Adrenal gland (tissue), 5 donors: ENCODE measurements around the gene GRIN2D.

Source experiments
- POLR2A ChIP-seq, 2 donors: fragments of 450-650 bp; IDR thresholded peaks; one replicate each; pipeline ENCODE4 v1.6.1; 2017; ENCODE audit warnings: antibody characterized with exemption in 2 of 2, mild to moderate bottlenecking in 2 of 2, moderate library complexity in 1 of 2
- TF ChIP-seq, protein P1 (sequence below), 6 experiments: fragments of 450-650 bp in 4 of 6; fragments of 200-600 bp in 2 of 6; sonication (generic) in 1 of 6; IDR thresholded peaks; 1 replicate in 5 of 6; 2 replicates in 1 of 6; pipeline versions ENCODE4 v1.5.1 to v1.8.0; 2016 to 2021; ENCODE audit warnings: antibody characterized with exemption in 6 of 6, mild to moderate bottlenecking in 2 of 6, moderate library complexity in 1 of 6
- donor health status: DM: no; HTN: no; CAD: no.

DNA sequence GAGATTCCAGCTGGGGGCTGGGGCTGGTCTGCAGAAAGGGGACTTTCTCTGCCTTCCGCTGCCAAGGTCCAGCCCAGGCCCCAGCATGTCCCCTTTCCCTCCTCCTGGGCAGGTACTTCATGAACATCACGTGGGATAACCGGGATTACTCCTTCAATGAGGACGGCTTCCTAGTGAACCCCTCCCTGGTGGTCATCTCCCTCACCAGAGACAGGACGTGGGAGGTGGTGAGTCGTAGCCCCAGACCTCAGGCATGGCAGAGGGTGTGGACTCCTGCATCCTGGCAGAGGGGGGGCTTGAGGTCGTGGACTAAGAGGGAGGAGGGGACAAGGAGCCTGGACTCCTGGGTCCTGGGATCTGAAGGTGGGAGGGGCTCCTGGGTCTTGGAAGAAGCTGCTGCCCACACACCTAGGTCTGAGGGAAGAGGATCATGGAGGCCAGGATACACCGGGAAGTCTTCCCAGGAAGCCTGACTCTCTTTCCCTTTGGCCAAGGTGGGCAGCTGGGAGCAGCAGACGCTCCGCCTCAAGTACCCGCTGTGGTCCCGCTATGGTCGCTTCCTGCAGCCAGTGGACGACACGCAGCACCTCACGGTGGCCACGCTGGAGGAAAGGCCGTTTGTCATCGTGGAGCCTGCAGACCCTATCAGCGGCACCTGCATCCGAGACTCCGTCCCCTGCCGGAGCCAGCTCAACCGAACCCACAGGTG is 20.6 kb downstream of the GRIN2D start:
- no peak for TF ChIP-seq POLR2A (IDR thresholded peaks at IDR 0.05)
- TF ChIP-seq, protein P1, sequence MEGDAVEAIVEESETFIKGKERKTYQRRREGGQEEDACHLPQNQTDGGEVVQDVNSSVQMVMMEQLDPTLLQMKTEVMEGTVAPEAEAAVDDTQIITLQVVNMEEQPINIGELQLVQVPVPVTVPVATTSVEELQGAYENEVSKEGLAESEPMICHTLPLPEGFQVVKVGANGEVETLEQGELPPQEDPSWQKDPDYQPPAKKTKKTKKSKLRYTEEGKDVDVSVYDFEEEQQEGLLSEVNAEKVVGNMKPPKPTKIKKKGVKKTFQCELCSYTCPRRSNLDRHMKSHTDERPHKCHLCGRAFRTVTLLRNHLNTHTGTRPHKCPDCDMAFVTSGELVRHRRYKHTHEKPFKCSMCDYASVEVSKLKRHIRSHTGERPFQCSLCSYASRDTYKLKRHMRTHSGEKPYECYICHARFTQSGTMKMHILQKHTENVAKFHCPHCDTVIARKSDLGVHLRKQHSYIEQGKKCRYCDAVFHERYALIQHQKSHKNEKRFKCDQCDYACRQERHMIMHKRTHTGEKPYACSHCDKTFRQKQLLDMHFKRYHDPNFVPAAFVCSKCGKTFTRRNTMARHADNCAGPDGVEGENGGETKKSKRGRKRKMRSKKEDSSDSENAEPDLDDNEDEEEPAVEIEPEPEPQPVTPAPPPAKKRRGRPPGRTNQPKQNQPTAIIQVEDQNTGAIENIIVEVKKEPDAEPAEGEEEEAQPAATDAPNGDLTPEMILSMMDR (IDR thresholded peaks at IDR 0.05): no peak
